ENCODE data around the gene DVL2. TPM values are rescaled to one million over a fixed set of nuclear protein-coding genes. Genes with fewer than 3 reads are reported as not detected.

The DVL2 gene
- polyA plus RNA-seq, 1 donor from 2014 or later = 41.1 TPM

- no peak overlapping the region for H3K9ac ChIP-seq (ENCODE audit: low read length)
- H3F3A ChIP-seq (ENCODE audit: insufficient read depth, low read length, poor library complexity, severe bottlenecking) = no peaks in the 10 kb centered on the region
- H3K9me2 ChIP-seq (ENCODE audit: insufficient read depth, low read length) = no peaks in the 10 kb centered on the region
- TF ChIP-seq SMC3 (conservative IDR thresholded peaks at IDR 0.05; ENCODE audit: poor library complexity) = no peak
- no peaks in the 10 kb centered on the region for H3K79me2 ChIP-seq (replicated peaks; ENCODE audit: insufficient read depth, low read length)
- no peaks in the 10 kb centered on the region for H4K20me1 ChIP-seq (ENCODE audit: insufficient read depth)
- no peak overlapping the region for H3K27ac ChIP-seq (ENCODE audit: low read length)
- H3K9me3 ChIP-seq (ENCODE audit: low read length) = no peaks in the 10 kb centered on the region
- H3K27me3 ChIP-seq (ENCODE audit: insufficient read depth, low read depth, low read length) = peaks cover 60% of the 10 kb centered on the region
- peak overlapping the region; percentile 43 for H3K4me3 ChIP-seq (ENCODE audit: low read length)
- no peak overlapping the region for H2AFZ ChIP-seq (ENCODE audit: low read depth, low read length)
- peaks cover 4% of the 10 kb centered on the region for H3K36me3 ChIP-seq (ENCODE audit: insufficient read depth, low read length)
- H3K4me2 ChIP-seq (ENCODE audit: low read length) = no peak overlapping the region
Measured at GRCh38 chr17:7262935-7263800, 28.9 kb upstream of the DVL2 start.

GRCh38 chr17:7262192-7262934 lies 28.0 kb upstream of the DVL2 start, which contains the start of gene CLDN7:
Gene CLDN7, minus strand, starts transcription at chr17:7262478. Its CDS starts 435 bp downstream, at chr17:7262043.
- Histone ChIP-seq H3K79me2 (replicated peaks; ENCODE audit: insufficient read depth, low read length) (no peaks in the 10 kb centered on the region), H3K27me3 (ENCODE audit: insufficient read depth, low read depth, low read length) (peaks cover 60% of the 10 kb centered on the region), H3K9me3 (ENCODE audit: low read length) (no peaks in the 10 kb centered on the region), H3K4me3 (ENCODE audit: low read length) (peak within 1 kb of the TSS; percentile 50), H4K20me1 (ENCODE audit: insufficient read depth) (no peaks in the 10 kb centered on the region), H3K36me3 (ENCODE audit: insufficient read depth, low read length) (peaks cover 4% of the 10 kb centered on the region), H3K4me2 (ENCODE audit: low read length) (no peak within 1 kb of the TSS), H2AFZ (ENCODE audit: low read depth, low read length) (no peak within 1 kb of the TSS), H3K9me2 (ENCODE audit: insufficient read depth, low read length) (no peaks in the 10 kb centered on the region), H3K27ac (ENCODE audit: low read length) (no peak within 1 kb of the TSS), H3F3A (ENCODE audit: insufficient read depth, low read length, poor library complexity, severe bottlenecking) (no peaks in the 10 kb centered on the region), H3K9ac (ENCODE audit: low read length) (no peak within 1 kb of the TSS)
- TF ChIP-seq EZH2 (IDR thresholded peaks at IDR 0.05; ENCODE audit: borderline replicate concordance, insufficient read depth, low read length, poor library complexity, severe bottlenecking) (peak; percentile 48), TAF1 (IDR thresholded peaks at IDR 0.05; ENCODE audit: low read depth) (no peak)

- Histone ChIP-seq H3K4me2 (ENCODE audit: low read length) (no peak overlapping the region), H2AFZ (ENCODE audit: low read depth, low read length) (no peak overlapping the region), H3K27ac (ENCODE audit: low read length) (no peak overlapping the region)
Measured at GRCh38 chr17:7261379-7262191, 27.3 kb upstream of the DVL2 start.

More at GRCh38 chr17:7261379-7262191, 27.3 kb upstream of the DVL2 start:
- Histone ChIP-seq H3K9me3 (ENCODE audit: low read length) (no peaks in the 10 kb centered on the region), H3K79me2 (replicated peaks; ENCODE audit: insufficient read depth, low read length) (no peaks in the 10 kb centered on the region), H4K20me1 (ENCODE audit: insufficient read depth) (no peaks in the 10 kb centered on the region), H3K9ac (ENCODE audit: low read length) (no peak overlapping the region), H3F3A (ENCODE audit: insufficient read depth, low read length, poor library complexity, severe bottlenecking) (no peaks in the 10 kb centered on the region), H3K27me3 (ENCODE audit: insufficient read depth, low read depth, low read length) (peaks cover 60% of the 10 kb centered on the region), H3K4me3 (ENCODE audit: low read length) (peak overlapping the region; percentile 50), H3K36me3 (ENCODE audit: insufficient read depth, low read length) (peaks cover 4% of the 10 kb centered on the region), H3K9me2 (ENCODE audit: insufficient read depth, low read length) (no peaks in the 10 kb centered on the region)
- TF ChIP-seq EZH2 (IDR thresholded peaks at IDR 0.05; ENCODE audit: borderline replicate concordance, insufficient read depth, low read length, poor library complexity, severe bottlenecking) = no peak
- no peak for TF ChIP-seq EP300 (conservative IDR thresholded peaks at IDR 0.05; ENCODE audit: poor library complexity, severe bottlenecking)
- peak; percentile 4 for TF ChIP-seq POLR2AphosphoS5 (IDR thresholded peaks at IDR 0.05)
- TF ChIP-seq TAF1 (IDR thresholded peaks at IDR 0.05; ENCODE audit: low read depth) = no peak
